GM18505 (cell line): ENCODE data around the gene HIBCH.
"Not testable (repeated sequence)": the region's sequence is repeated elsewhere in the genome, so short reads cannot be mapped to it uniquely, and the experiment has no call there.

ENCODE experiments used
- ATAC-seq: cut with Tn5 transposase; IDR thresholded peaks from one replicate; pipeline ENCODE4 v1.9.1; 2021; ENCODE audit not compliant: unreplicated experiment
- POLR2A ChIP-seq: IDR thresholded peaks from 4 replicates; pipeline ENCODE4 v1.6.1; 2011; ENCODE audit warnings: borderline replicate concordance; ENCODE audit not compliant: insufficient read depth, insufficient read length; ENCODE audit errors: extremely low read depth

HIBCH gene

GRCh38 chr2:190311893-190312634 is 7.6 kb downstream of the HIBCH start:
- no peak for TF ChIP-seq POLR2A

GRCh38 chr2:190308031-190308430 is 11.6 kb downstream of the HIBCH start:
- no peak for TF ChIP-seq POLR2A

More at GRCh38 chr2:190311893-190312634, 7.6 kb downstream of the HIBCH start:
- no peak for ATAC-seq

DNA sequence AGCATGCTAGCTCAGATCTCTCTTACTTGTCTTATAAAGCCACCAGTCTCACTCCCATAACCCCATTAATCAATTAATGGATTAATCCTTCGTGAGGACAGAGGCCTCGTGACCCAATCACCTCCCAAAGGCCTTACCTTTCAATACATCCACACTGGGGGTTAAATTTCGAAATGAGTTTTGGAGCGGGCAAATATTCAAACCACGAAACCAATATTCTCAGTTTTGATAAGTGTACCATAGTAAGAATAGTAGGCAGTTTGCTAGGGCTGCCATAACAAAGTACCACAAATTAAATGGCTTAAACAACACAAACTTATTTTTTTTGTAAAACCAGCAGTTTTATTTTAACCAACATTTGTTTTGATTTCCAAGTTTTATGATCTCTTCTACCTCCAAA is 15.2 kb downstream of the HIBCH start:
- TF ChIP-seq POLR2A, result no peak
- ATAC-seq, result no peak

More at GRCh38 chr2:190308031-190308430, 11.6 kb downstream of the HIBCH start:
- no peak for ATAC-seq

GRCh38 chr2:190303647-190304046 is 16.0 kb downstream of the HIBCH start:
- ATAC-seq, result no peak

GRCh38 chr2:190302052-190302451 is 17.6 kb downstream of the HIBCH start:
- ATAC-seq, result no peak
- no peak for TF ChIP-seq POLR2A

More at GRCh38 chr2:190303647-190304046, 16.0 kb downstream of the HIBCH start:
- TF ChIP-seq POLR2A, result no peak

DNA sequence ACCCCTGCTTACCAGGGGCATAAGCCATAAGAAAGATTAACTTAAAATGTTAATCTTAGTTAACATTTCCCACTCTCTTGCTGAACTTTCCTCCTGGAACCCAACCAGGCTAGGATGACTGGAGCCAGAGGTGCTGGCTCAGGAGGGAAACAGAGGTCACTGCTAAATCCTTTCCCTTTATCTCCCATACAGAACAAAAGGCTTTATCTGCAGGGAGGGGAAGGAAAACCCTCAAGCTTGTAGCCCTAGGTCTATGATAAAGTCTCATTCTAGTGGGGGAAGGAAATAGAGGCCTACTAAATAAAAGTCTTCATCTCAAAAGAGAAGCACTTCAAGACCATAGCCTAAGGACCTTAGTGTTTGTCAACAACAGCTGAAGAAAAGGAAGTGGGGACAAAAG is 18.6 kb downstream of the HIBCH start:
- TF ChIP-seq POLR2A, result no peak
- ATAC-seq, result no peak

GRCh38 chr2:190297880-190298279 is 21.7 kb downstream of the HIBCH start:
- not testable (repeated sequence) for ATAC-seq

DNA sequence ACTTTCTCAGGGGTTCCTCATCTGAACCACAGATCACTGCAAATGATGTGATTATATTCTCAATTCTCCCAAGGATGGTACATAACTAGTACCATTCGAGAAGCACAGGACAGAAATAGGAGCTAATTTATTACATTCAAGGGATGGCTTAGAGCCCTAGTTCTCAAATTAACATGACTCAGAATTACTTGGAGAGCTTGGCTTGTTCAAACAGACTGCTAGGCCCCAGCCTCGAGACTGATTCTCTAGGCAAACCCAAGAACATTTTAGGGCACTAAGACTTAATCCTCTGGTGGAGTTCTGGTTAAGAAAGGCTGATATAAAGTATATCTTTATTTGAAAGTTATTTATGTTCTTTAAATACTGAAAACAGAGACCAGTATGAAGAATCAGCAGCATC is 35.8 kb downstream of the HIBCH start:
- ATAC-seq, result no peak
- TF ChIP-seq POLR2A, result no peak

GRCh38 chr2:190280565-190281350 is 38.9 kb downstream of the HIBCH start:
- no peak for TF ChIP-seq POLR2A
- ATAC-seq, result no peak

DNA sequence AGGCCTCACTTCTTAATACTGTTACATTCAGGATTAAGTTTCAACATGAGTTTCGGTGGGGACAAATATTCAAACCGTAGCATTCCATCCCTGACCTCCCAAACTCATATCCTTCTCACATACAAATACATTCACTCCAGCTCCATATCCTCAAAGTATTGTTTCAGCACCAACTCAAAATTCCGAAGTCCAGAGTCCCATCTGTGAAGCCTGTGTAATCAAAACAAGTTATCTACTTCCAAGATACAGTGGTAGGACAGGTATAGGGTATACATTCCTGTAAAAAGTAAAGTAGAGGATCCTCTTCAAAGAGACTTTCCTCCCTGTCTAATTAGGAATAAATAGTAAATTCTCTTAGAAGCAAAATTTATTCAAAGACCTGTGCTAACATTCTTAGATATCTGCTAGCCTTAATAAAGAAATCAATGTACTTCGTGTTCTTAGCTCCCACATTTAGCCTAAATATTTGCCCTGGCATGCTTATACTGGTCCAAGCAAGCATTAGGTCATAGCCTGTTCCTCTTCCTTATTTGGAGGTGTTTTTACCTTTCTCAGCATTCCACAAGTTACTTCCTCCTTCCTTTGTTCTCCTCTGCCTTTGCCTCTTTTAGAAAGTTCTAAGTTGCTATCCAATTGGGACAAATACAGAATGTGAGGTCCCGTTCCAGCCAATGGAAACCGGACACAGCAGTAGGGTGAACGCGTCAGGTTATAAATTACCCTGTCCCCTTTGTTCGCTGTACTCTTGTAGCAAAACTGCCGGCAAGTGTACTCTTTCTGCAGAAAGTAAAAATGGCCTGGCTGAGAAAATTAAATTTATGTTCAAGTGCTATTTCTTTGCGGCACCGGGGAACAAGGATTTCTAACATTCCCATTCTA is 40.1 kb downstream of the HIBCH start:
- not testable (repeated sequence) for ATAC-seq

GRCh38 chr2:190277234-190278112 is 42.2 kb downstream of the HIBCH start:
- no peak for TF ChIP-seq POLR2A
- no peak for ATAC-seq

- no peak for TF ChIP-seq POLR2A
- no peak for ATAC-seq
Measured at GRCh38 chr2:190272457-190272842, 47.2 kb downstream of the HIBCH start.
